ENCODE data around the gene STK24.

STK24 gene

DNA sequence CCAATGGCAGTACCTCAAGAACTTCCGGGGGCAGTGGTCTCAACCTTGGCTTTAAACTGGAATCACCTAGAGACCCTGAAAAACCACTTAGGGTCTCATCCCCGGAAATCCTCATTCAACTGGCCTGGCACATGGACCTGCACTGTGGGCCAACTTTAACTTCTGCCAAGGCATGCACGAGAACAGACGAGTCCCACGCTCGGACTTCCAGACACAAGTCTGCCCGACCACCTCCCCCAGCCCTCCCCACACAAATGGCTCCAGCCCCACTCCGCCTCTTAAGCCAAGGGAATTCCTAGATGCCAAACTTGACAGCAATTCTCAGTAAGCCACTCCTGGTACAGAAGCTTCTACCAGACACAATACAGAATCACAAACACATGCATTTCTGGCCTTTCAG, 114.0 kb downstream of the STK24 start:
- H3K27me3 ChIP-seq (ENCODE audit: insufficient read depth, low read length): no peaks in the 10 kb centered on the region
- H2BK12ac ChIP-seq (ENCODE audit: low read length): no peak overlapping the region
- no peak overlapping the region for H2BK120ac ChIP-seq (ENCODE audit: insufficient read depth, low read length, poor library complexity)
- no peaks in the 10 kb centered on the region for H3K79me1 ChIP-seq (ENCODE audit: low read length)
- H3K4me1 ChIP-seq (ENCODE audit: control insufficient read depth in 1 of 2, insufficient read depth in 2 of 2, low read length in 2 of 2): no peaks in the 10 kb centered on the region
- no peak overlapping the region for H4K91ac ChIP-seq (ENCODE audit: low read depth, low read length)
- H3K23ac ChIP-seq (ENCODE audit: low read length): no peak overlapping the region
- DNase-seq: no peak
- WGBS (ENCODE audit: extremely low coverage, insufficient coverage, insufficient read length): no CpG with 5 or more reads among the region's 8 CpGs
- H3K18ac ChIP-seq (ENCODE audit: low read length): no peak overlapping the region
- no peak overlapping the region for H4K8ac ChIP-seq (ENCODE audit: low read depth, low read length)
- no peak overlapping the region for H2AK5ac ChIP-seq (ENCODE audit: low read length)
- no peak overlapping the region for H3K4ac ChIP-seq (ENCODE audit: low read depth, low read length)
- no peak overlapping the region for H2AFZ ChIP-seq (ENCODE audit: insufficient read depth, low read length, poor library complexity)
- no peak overlapping the region for H3K9ac ChIP-seq (ENCODE audit: low read length)
- no peak overlapping the region for H3K14ac ChIP-seq (ENCODE audit: low read length)
- no peak overlapping the region for H2BK5ac ChIP-seq (ENCODE audit: low read depth, low read length, poor library complexity)
- no peaks in the 10 kb centered on the region for H3K9me3 ChIP-seq (ENCODE audit: insufficient read depth, low read depth, low read length)
- H3K4me3 ChIP-seq (ENCODE audit: low read depth, low read length): no peak overlapping the region
- H3K27ac ChIP-seq (ENCODE audit: low read depth, low read length): no peak overlapping the region
- no peaks in the 10 kb centered on the region for H3K79me2 ChIP-seq (ENCODE audit: control insufficient read depth, insufficient read depth, low read length, poor library complexity)
- H3K36me3 ChIP-seq (ENCODE audit: control insufficient read depth in 1 of 2, insufficient read depth in 2 of 2, low read length in 2 of 2): peaks cover 41 to 58% of the 10 kb centered on the region in 2 experiments
- H3K4me2 ChIP-seq (ENCODE audit: low read length): no peak overlapping the region
- H4K12ac ChIP-seq (ENCODE audit: low read depth, low read length): no peak overlapping the region

- no peak for DNase-seq
- H3K27me3 ChIP-seq (ENCODE audit: insufficient read depth, low read length): no peaks in the 10 kb centered on the region
- H3K23ac ChIP-seq (ENCODE audit: low read length): no peak overlapping the region
- H3K9ac ChIP-seq (ENCODE audit: low read length): no peak overlapping the region
- no peaks in the 10 kb centered on the region for H3K4me1 ChIP-seq (ENCODE audit: control insufficient read depth in 1 of 2, insufficient read depth in 2 of 2, low read length in 2 of 2)
- H3K79me1 ChIP-seq (ENCODE audit: low read length): no peaks in the 10 kb centered on the region
- H3K9me3 ChIP-seq (ENCODE audit: insufficient read depth, low read depth, low read length): no peaks in the 10 kb centered on the region
- H2BK120ac ChIP-seq (ENCODE audit: insufficient read depth, low read length, poor library complexity): no peak overlapping the region
- H3K27ac ChIP-seq (ENCODE audit: low read depth, low read length): no peak overlapping the region
- no peak overlapping the region for H3K4ac ChIP-seq (ENCODE audit: low read depth, low read length)
- no peak overlapping the region for H3K14ac ChIP-seq (ENCODE audit: low read length)
- H3K79me2 ChIP-seq (ENCODE audit: control insufficient read depth, insufficient read depth, low read length, poor library complexity): no peaks in the 10 kb centered on the region
- H2BK12ac ChIP-seq (ENCODE audit: low read length): no peak overlapping the region
- no CpG with 5 or more reads among the region's 18 CpGs for WGBS (ENCODE audit: extremely low coverage, insufficient coverage, insufficient read length)
- H4K8ac ChIP-seq (ENCODE audit: low read depth, low read length): no peak overlapping the region
- H3K36me3 ChIP-seq (ENCODE audit: control insufficient read depth in 1 of 2, insufficient read depth in 2 of 2, low read length in 2 of 2): peaks cover 40 to 55% of the 10 kb centered on the region in 2 experiments
- H3K18ac ChIP-seq (ENCODE audit: low read length): peak overlapping the region; percentile 26
- no peak overlapping the region for H2AK5ac ChIP-seq (ENCODE audit: low read length)
- no peak overlapping the region for H2BK5ac ChIP-seq (ENCODE audit: low read depth, low read length, poor library complexity)
- H2AFZ ChIP-seq (ENCODE audit: insufficient read depth, low read length, poor library complexity): no peak overlapping the region
- no peak overlapping the region for H4K91ac ChIP-seq (ENCODE audit: low read depth, low read length)
- no peak overlapping the region for H4K12ac ChIP-seq (ENCODE audit: low read depth, low read length)
- H3K4me3 ChIP-seq (ENCODE audit: low read depth, low read length): no peak overlapping the region
- H3K4me2 ChIP-seq (ENCODE audit: low read length): no peak overlapping the region
Measured at GRCh38 chr13:98462241-98462882, 114.5 kb downstream of the STK24 start.

DNA sequence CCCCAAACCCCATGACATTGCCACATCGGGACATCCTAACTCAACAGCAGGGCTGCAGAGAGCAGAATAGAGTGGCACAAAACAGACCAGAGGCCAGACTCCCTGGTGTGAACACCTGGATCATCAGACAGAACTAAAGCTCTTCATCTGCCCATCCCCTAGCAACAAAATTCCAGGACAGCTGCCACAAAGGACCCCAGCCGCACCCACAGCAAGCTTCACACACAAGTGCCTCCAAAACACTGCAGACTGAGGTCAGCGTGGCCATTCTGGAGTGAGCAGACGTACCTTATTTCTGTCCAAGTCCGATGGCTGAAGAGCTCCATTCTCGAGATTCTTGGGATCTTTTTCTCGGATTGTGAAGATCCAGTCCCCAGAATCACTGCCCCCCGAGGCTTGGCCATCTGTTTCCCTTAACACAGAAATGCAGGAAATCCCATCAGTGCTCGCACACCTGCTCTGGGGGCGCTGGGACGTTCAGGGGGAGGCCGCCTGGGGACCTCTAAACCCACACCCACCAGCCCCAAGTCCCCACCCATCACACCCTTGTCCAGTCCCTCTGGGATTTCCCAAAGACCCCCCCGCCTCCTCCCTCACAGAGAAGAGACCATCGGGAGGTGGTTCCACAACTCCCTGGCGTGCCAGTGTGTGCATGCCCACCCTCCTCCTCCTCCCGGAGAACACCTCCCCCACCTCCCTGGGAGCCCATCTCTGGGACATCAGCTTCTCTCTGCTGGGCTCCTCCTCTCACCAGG, 115.2 kb downstream of the STK24 start:
- no peak overlapping the region for H3K27ac ChIP-seq (ENCODE audit: low read depth, low read length)
- H2AK5ac ChIP-seq (ENCODE audit: low read length): no peak overlapping the region
- H4K8ac ChIP-seq (ENCODE audit: low read depth, low read length): no peak overlapping the region
- no peak overlapping the region for H2AFZ ChIP-seq (ENCODE audit: insufficient read depth, low read length, poor library complexity)
- H3K79me1 ChIP-seq (ENCODE audit: low read length): no peaks in the 10 kb centered on the region
- no peak overlapping the region for H4K12ac ChIP-seq (ENCODE audit: low read depth, low read length)
- H3K27me3 ChIP-seq (ENCODE audit: insufficient read depth, low read length): no peaks in the 10 kb centered on the region
- no peak overlapping the region for H3K23ac ChIP-seq (ENCODE audit: low read length)
- DNase-seq: no peak
- no peaks in the 10 kb centered on the region for H3K9me3 ChIP-seq (ENCODE audit: insufficient read depth, low read depth, low read length)
- no peak overlapping the region for H2BK5ac ChIP-seq (ENCODE audit: low read depth, low read length, poor library complexity)
- no peak overlapping the region for H3K4me2 ChIP-seq (ENCODE audit: low read length)
- H3K36me3 ChIP-seq (ENCODE audit: control insufficient read depth in 1 of 2, insufficient read depth in 2 of 2, low read length in 2 of 2): peaks cover 44 to 59% of the 10 kb centered on the region in 2 experiments
- H3K4me1 ChIP-seq (ENCODE audit: control insufficient read depth in 1 of 2, insufficient read depth in 2 of 2, low read length in 2 of 2): no peaks in the 10 kb centered on the region
- no peak overlapping the region for H4K91ac ChIP-seq (ENCODE audit: low read depth, low read length)
- no peak overlapping the region for H2BK12ac ChIP-seq (ENCODE audit: low read length)
- no peak overlapping the region for H2BK120ac ChIP-seq (ENCODE audit: insufficient read depth, low read length, poor library complexity)
- no peak overlapping the region for H3K18ac ChIP-seq (ENCODE audit: low read length)
- H3K4me3 ChIP-seq (ENCODE audit: low read depth, low read length): no peak overlapping the region
- H3K4ac ChIP-seq (ENCODE audit: low read depth, low read length): no peak overlapping the region
- no peak overlapping the region for H3K14ac ChIP-seq (ENCODE audit: low read length)
- WGBS (ENCODE audit: extremely low coverage, insufficient coverage, insufficient read length): no CpG with 5 or more reads among the region's 16 CpGs
- no peaks in the 10 kb centered on the region for H3K79me2 ChIP-seq (ENCODE audit: control insufficient read depth, insufficient read depth, low read length, poor library complexity)
- no peak overlapping the region for H3K9ac ChIP-seq (ENCODE audit: low read length)

- Histone ChIP-seq H2BK12ac (ENCODE audit: low read length) (no peak overlapping the region), H3K79me2 (ENCODE audit: control insufficient read depth, insufficient read depth, low read length, poor library complexity) (no peaks in the 10 kb centered on the region), H2AK5ac (ENCODE audit: low read length) (no peak overlapping the region), H3K4me1 (ENCODE audit: control insufficient read depth in 1 of 2, insufficient read depth in 2 of 2, low read length in 2 of 2) (no peaks in the 10 kb centered on the region), H3K9ac (ENCODE audit: low read length) (peak overlapping the region; percentile 41), H3K4me2 (ENCODE audit: low read length) (no peak overlapping the region), H4K8ac (ENCODE audit: low read depth, low read length) (no peak overlapping the region), H3K36me3 (ENCODE audit: control insufficient read depth in 1 of 2, insufficient read depth in 2 of 2, low read length in 2 of 2) (peaks cover 50 to 61% of the 10 kb centered on the region in 2 experiments), H4K12ac (ENCODE audit: low read depth, low read length) (no peak overlapping the region), H3K27ac (ENCODE audit: low read depth, low read length) (no peak overlapping the region), H3K79me1 (ENCODE audit: low read length) (no peaks in the 10 kb centered on the region), H3K18ac (ENCODE audit: low read length) (no peak overlapping the region), H2BK5ac (ENCODE audit: low read depth, low read length, poor library complexity) (no peak overlapping the region), H2AFZ (ENCODE audit: insufficient read depth, low read length, poor library complexity) (no peak overlapping the region), H3K4me3 (ENCODE audit: low read depth, low read length) (no peak overlapping the region), H3K9me3 (ENCODE audit: insufficient read depth, low read depth, low read length) (no peaks in the 10 kb centered on the region), H3K4ac (ENCODE audit: low read depth, low read length) (no peak overlapping the region), H3K14ac (ENCODE audit: low read length) (no peak overlapping the region), H3K27me3 (ENCODE audit: insufficient read depth, low read length) (no peaks in the 10 kb centered on the region), H4K91ac (ENCODE audit: low read depth, low read length) (no peak overlapping the region), H2BK120ac (ENCODE audit: insufficient read depth, low read length, poor library complexity) (no peak overlapping the region), H3K23ac (ENCODE audit: low read length) (no peak overlapping the region)
- WGBS (ENCODE audit: extremely low coverage, insufficient coverage, insufficient read length): no CpG with 5 or more reads among the region's 13 CpGs
- no peak for DNase-seq
Measured at GRCh38 chr13:98460516-98460915, 116.4 kb downstream of the STK24 start.
